ENCODE data around the gene PIEZO2. TPM values are rescaled to one million over a fixed set of nuclear protein-coding genes. Genes with fewer than 3 reads are reported as not detected.

The PIEZO2 gene
- total RNA-seq, 1 experiment from 2014 or later, result 10.7 TPM

DNA sequence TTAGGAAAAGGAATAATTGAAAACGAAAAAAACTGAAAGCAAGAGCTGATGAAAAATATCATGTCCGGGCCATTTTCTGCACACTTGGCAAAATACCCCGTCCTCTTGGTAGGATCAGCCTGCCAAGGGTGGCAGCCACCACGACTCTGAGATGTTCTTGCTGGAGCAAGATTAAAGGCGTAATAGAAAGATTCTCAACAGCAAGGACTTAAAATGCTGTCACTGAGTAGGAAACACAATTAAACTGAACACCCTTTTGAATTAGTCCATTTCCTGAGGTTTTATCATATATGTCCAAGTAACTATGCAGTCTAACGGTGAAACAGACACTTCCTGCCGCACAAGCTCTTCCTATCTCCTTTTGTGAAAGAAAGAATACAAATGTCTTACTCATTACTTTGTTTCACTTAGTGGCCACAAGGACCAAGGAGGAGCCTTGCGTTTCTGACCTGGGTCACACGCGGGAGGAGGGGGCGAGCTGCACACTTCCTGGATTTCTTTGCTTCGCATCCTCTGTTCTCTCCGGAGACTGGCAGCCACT, 222.7 kb downstream of the PIEZO2 start:
- no peak for TF ChIP-seq ZBTB21 (CRISPR knock-in tag; IDR thresholded peaks at IDR 0.05; ENCODE audit: borderline replicate concordance)
- TF ChIP-seq, protein P1, sequence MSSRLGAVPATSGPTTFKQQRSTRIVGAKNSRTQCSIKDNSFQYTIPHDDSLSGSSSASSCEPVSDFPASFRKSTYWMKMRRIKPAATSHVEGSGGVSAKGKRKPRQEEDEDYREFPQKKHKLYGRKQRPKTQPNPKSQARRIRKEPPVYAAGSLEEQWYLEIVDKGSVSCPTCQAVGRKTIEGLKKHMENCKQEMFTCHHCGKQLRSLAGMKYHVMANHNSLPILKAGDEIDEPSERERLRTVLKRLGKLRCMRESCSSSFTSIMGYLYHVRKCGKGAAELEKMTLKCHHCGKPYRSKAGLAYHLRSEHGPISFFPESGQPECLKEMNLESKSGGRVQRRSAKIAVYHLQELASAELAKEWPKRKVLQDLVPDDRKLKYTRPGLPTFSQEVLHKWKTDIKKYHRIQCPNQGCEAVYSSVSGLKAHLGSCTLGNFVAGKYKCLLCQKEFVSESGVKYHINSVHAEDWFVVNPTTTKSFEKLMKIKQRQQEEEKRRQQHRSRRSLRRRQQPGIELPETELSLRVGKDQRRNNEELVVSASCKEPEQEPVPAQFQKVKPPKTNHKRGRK (CRISPR knock-in tag; IDR thresholded peaks at IDR 0.05; ENCODE audit: borderline replicate concordance), result no peak
- TF ChIP-seq, protein P2, sequence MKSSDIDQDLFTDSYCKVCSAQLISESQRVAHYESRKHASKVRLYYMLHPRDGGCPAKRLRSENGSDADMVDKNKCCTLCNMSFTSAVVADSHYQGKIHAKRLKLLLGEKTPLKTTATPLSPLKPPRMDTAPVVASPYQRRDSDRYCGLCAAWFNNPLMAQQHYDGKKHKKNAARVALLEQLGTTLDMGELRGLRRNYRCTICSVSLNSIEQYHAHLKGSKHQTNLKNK (CRISPR knock-in tag; IDR thresholded peaks at IDR 0.05), result no peak
- no peak for TF ChIP-seq ZNF121 (CRISPR knock-in tag; IDR thresholded peaks at IDR 0.05)
- H3K4me3 Mint-ChIP-seq, result no peak overlapping the region
- H3K27ac Mint-ChIP-seq, result no peak overlapping the region
- no peaks in the 10 kb centered on the region; the same call in 1 of the 2 replicates for H3K27me3 Mint-ChIP-seq (ENCODE audit: low read depth)
- ChIA-PET POLR2A (no interaction called here), CTCF (interaction anchor here (2.1 kb wide), 1 partner anchor 114 kb away, joined by 7 read pairs; no protein-coding TSS in a partner anchor)
- peaks cover 7% of the 10 kb centered on the region for H3K36me3 Mint-ChIP-seq
- DNase-seq (ENCODE audit: low spot score), result no peak
- peaks cover 7% of the 10 kb centered on the region; the same call in 1 of the 2 replicates for H3K9me3 Mint-ChIP-seq
- no peak for ATAC-seq
- H3K4me1 Mint-ChIP-seq, result peaks cover 64% of the 10 kb centered on the region

GRCh38 chr18:10924290-10924689, 225.1 kb downstream of the PIEZO2 start:
- Mint-ChIP-seq H3K36me3 (peaks cover 26% of the 10 kb centered on the region), H3K9me3 (peaks cover 29% of the 10 kb centered on the region), H3K27ac (no peak overlapping the region), H3K4me3 (no peak overlapping the region), H3K27me3 (ENCODE audit: low read depth) (no peaks in the 10 kb centered on the region; the same call in 1 of the 2 replicates), H3K4me1 (peaks cover 63% of the 10 kb centered on the region)
- ATAC-seq, result no peak
- TF ChIP-seq ZNF138 (CRISPR knock-in tag; conservative IDR thresholded peaks at IDR 0.05) (no peak), ATF3 (CRISPR knock-in tag; conservative IDR thresholded peaks at IDR 0.05) (no peak), PRRX2 (CRISPR knock-in tag; IDR thresholded peaks at IDR 0.05) (no peak), IRF1 (CRISPR knock-in tag; IDR thresholded peaks at IDR 0.05) (no peak), ELF4 (CRISPR knock-in tag; IDR thresholded peaks at IDR 0.05; ENCODE audit: low read depth) (no peak), ZNF263 (CRISPR knock-in tag; IDR thresholded peaks at IDR 0.05; ENCODE audit: low read depth) (no peak), KAT7 (CRISPR knock-in tag; IDR thresholded peaks at IDR 0.05; ENCODE audit: borderline replicate concordance) (no peak), RELA (CRISPR knock-in tag; IDR thresholded peaks at IDR 0.05; ENCODE audit: borderline replicate concordance) (no peak), ETV6 (CRISPR knock-in tag; IDR thresholded peaks at IDR 0.05) (no peak), ZNF281 (CRISPR knock-in tag; IDR thresholded peaks at IDR 0.05) (no peak), ZNF396 (CRISPR knock-in tag; IDR thresholded peaks at IDR 0.05; ENCODE audit: borderline replicate concordance) (no peak), ZNF219 (CRISPR knock-in tag; IDR thresholded peaks at IDR 0.05; ENCODE audit: borderline replicate concordance) (no peak), NFE2L1 (CRISPR knock-in tag; IDR thresholded peaks at IDR 0.05) (no peak), CBFB (CRISPR knock-in tag; IDR thresholded peaks at IDR 0.05; ENCODE audit: low read depth) (no peak), HMGA2 (CRISPR knock-in tag; IDR thresholded peaks at IDR 0.05) (no peak)
- TF ChIP-seq, protein P3, sequence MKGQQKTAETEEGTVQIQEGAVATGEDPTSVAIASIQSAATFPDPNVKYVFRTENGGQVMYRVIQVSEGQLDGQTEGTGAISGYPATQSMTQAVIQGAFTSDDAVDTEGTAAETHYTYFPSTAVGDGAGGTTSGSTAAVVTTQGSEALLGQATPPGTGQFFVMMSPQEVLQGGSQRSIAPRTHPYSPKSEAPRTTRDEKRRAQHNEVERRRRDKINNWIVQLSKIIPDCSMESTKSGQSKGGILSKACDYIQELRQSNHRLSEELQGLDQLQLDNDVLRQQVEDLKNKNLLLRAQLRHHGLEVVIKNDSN (CRISPR knock-in tag; IDR thresholded peaks at IDR 0.05), result no peak
- CTCF ChIA-PET, result no interaction called here
- POLR2A ChIA-PET, result no interaction called here
- no peak for DNase-seq (ENCODE audit: low spot score)
